GM23248 (cell line): ENCODE measurements around the gene MEGF6. TPM values are rescaled to one million over a fixed set of nuclear protein-coding genes. Genes with fewer than 3 reads are reported as not detected.

Source experiments
- DNase-seq: peaks from one replicate; pipeline ENCODE4 v3.0.0-alpha.2; 2015
- H2AFZ ChIP-seq: fragments of 200-600 bp; sonication (generic); 2 replicates; pipeline ENCODE4 v1.6.1; 2016; ENCODE audit warnings: antibody characterized with exemption
- H3F3A ChIP-seq: fragments of 200-600 bp; sonication (generic); 2 replicates; pipeline ENCODE4 v1.6.1; 2016; ENCODE audit warnings: mild to moderate bottlenecking, antibody characterized with exemption, mixed run types; ENCODE audit not compliant: insufficient read depth
- H3K27ac ChIP-seq: fragments of 200-600 bp; sonication (generic); 2 replicates; pipeline ENCODE4 v1.5.1; 2016; ENCODE audit warnings: mild to moderate bottlenecking
- H3K27me3 ChIP-seq: fragments of 200-600 bp; sonication (generic); replicated peaks from 2 replicates; pipeline ENCODE4 v1.6.1; 2016; ENCODE audit warnings: mild to moderate bottlenecking; ENCODE audit not compliant: insufficient read depth
- H3K36me3 ChIP-seq: fragments of 200-600 bp; sonication (generic); 2 replicates; pipeline ENCODE4 v1.6.1; 2016; ENCODE audit warnings: low read depth, mild to moderate bottlenecking
- H3K4me1 ChIP-seq: fragments of 200-600 bp; sonication (generic); 2 replicates; pipeline ENCODE4 v1.6.1; 2016; ENCODE audit warnings: mild to moderate bottlenecking; ENCODE audit not compliant: insufficient read depth
- H3K4me2 ChIP-seq: fragments of 200-600 bp; sonication (generic); one replicate; pipeline ENCODE4 v1.6.1; 2016; ENCODE audit warnings: mild to moderate bottlenecking; ENCODE audit not compliant: unreplicated experiment
- H3K4me3 ChIP-seq: fragments of 200-600 bp; sonication (generic); 2 replicates; pipeline ENCODE4 v1.5.1; 2016; ENCODE audit warnings: mild to moderate bottlenecking
- H3K79me2 ChIP-seq: fragments of 200-600 bp; sonication (generic); 2 replicates; pipeline ENCODE4 v1.6.1; 2016; ENCODE audit warnings: mild to moderate bottlenecking; ENCODE audit not compliant: insufficient read depth
- H3K9ac ChIP-seq: fragments of 200-600 bp; sonication (generic); 2 replicates; pipeline ENCODE4 v1.6.1; 2016; ENCODE audit warnings: mild to moderate bottlenecking
- H3K9me2 ChIP-seq: fragments of 200-600 bp; sonication (generic); 2 replicates; pipeline ENCODE4 v1.6.1; 2016; ENCODE audit warnings: mixed run types, mild to moderate bottlenecking, moderate library complexity; ENCODE audit not compliant: insufficient read depth
- H3K9me3 ChIP-seq: fragments of 200-600 bp; sonication (generic); one replicate; pipeline ENCODE4 v1.6.1; 2017; ENCODE audit warnings: low read depth
- H4K20me1 ChIP-seq: fragments of 200-600 bp; sonication (generic); 2 replicates; pipeline ENCODE4 v1.6.0; 2016; ENCODE audit not compliant: insufficient read depth
- EZH2 ChIP-seq: fragments of 200-600 bp; sonication (generic); IDR thresholded peaks from 2 replicates; pipeline ENCODE4 v1.6.1; 2018; ENCODE audit warnings: antibody characterized with exemption, mild to moderate bottlenecking; ENCODE audit not compliant: insufficient read depth, poor library complexity, severe bottlenecking
- EZH2phosphoT487 ChIP-seq: fragments of 200-600 bp; sonication (generic); IDR thresholded peaks from 2 replicates; pipeline ENCODE4 v1.6.1; 2018; ENCODE audit warnings: antibody characterized with exemption, moderate library complexity, mild to moderate bottlenecking, low read depth; ENCODE audit not compliant: insufficient read depth
- WGBS, 2 experiments: methylation state at CpG; one replicate each; pipeline ENCODE4 v1.1.6; 2015 to 2017; ENCODE audit warnings: low lambda C conversion rate in 2 of 2, low coverage in 1 of 2; ENCODE audit errors: missing lambda C conversion rate in 2 of 2; 5-methylcytosine and 5-hydroxymethylcytosine counted together
- in situ Hi-C: fragments of 300-500 bp; cut with MboI; formaldehyde crosslinking; loops from 2 replicates; pipeline ENCODE4 v1.15.0; 2020
- polyA plus RNA-seq: library from polyadenylated mRNA; unstranded; fragments of >200 nt; fragmentation: Nextera tagmentation; extraction: Ambion mirVana; gene quantifications from 2 replicates; pipeline ENCODE4 v1.2.1, GENCODE V29; 2016
- total RNA-seq: library from RNA; depleted of rRNA; stranded (reverse); fragments of >200 nt; shearing (Covaris generic); gene quantifications from 2 replicates; pipeline ENCODE4 v1.2.3, GENCODE V29; 2014

Gene MEGF6
- total and polyA plus RNA-seq, 2 experiments from 2014 or later: 37.9 to 108 TPM

DNA sequence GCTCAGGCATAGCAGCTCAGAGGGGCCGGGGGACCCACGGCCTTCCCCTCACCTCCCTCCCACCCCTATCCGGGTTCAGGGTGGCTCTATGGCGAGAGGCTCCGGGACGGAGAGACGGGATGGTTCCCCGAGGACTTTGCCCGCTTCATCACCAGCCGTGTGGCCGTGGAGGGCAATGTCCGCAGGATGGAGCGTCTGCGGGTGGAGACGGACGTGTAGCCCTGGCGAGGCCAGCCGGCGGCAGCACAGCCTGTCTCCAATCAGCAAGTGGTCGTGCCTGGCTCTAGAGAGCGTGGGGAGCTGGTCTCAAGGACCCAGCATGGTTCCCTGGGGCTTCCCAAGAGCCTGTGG, 131.0 kb downstream of the MEGF6 start:
- Histone ChIP-seq H3K9ac (no peak overlapping the region), H3K27me3 (peaks cover 14% of the 10 kb centered on the region; the same call in 1 of the 2 replicates), H3K4me3 (no peak overlapping the region), H3F3A (no peaks in the 10 kb centered on the region), H3K27ac (no peak overlapping the region), H3K9me3 (no peaks in the 10 kb centered on the region), H3K36me3 (no peaks in the 10 kb centered on the region), H3K9me2 (no peaks in the 10 kb centered on the region), H3K79me2 (no peaks in the 10 kb centered on the region), H3K4me1 (no peaks in the 10 kb centered on the region), H4K20me1 (no peaks in the 10 kb centered on the region), H3K4me2 (no peak overlapping the region), H2AFZ (no peak overlapping the region)
- no peak for DNase-seq
- in situ Hi-C loops: loop anchor here (10.0 kb wide), 1 partner anchor 144 kb away; the partner anchor contains the start of gene TPRG1L
- 20 to 28% methylated on average over 15 to 21 of the region's 21 CpGs for WGBS, 2 experiments
- TF ChIP-seq EZH2phosphoT487: no peak
- no peak for TF ChIP-seq EZH2

DNA sequence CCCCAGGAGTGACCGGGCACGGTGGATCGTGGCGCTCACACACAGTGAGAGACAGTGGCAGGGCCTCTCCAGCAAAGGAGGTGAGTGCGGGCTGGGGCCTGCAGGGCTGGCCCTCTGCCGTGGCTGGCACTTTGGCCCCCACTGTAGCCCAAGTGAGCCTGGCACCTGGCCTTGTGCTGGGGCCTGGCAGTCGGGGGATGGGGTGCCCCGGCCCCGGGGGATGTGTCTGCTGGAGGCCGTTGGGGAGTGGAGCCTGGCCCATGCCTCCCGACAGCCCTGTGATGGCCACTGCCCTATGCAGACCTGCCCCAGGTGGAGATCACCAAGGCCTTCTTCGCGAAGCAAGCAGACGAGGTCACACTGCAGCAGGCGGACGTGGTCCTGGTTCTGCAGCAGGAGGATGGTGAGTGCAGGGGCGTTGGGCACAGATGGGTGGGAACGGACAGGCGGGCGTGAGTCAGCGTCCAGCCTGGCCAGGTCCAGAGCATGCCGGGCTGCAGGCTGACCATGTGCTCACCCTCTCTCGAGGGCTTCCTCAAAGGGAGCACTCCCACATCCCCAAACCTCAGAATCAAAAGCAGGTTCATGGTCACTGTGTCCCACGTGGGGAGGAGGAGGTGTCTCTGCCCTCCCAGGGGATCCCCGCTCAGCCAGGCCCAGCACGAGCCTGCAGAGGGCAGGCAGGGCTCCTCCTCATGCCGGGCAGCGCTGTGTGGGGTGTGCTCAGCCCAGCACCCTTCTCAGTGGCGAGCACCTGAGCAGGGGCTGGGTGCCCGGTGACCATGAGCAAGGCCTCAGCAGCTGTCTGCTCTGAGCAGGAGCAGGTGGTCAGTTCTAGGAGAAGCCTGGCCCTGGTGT, 131.6 kb downstream of the MEGF6 start:
- H3K9ac ChIP-seq: no peak overlapping the region
- no peaks in the 10 kb centered on the region for H3F3A ChIP-seq
- no peak overlapping the region for H3K4me3 ChIP-seq
- in situ Hi-C loops: loop anchor here (10.0 kb wide), 1 partner anchor 145 kb away; the partner anchor contains the start of gene TPRG1L
- no peaks in the 10 kb centered on the region for H3K9me3 ChIP-seq
- no peak for DNase-seq
- no peak for TF ChIP-seq EZH2
- no peak for TF ChIP-seq EZH2phosphoT487
- no peaks in the 10 kb centered on the region for H3K4me1 ChIP-seq
- H2AFZ ChIP-seq: no peak overlapping the region
- H3K27me3 ChIP-seq: peaks cover 14% of the 10 kb centered on the region; the same call in 1 of the 2 replicates
- no peaks in the 10 kb centered on the region for H3K79me2 ChIP-seq
- 53 to 55% methylated on average over 28 to 29 of the region's 30 CpGs for WGBS, 2 experiments
- H3K36me3 ChIP-seq: no peaks in the 10 kb centered on the region
- H4K20me1 ChIP-seq: no peaks in the 10 kb centered on the region
- H3K4me2 ChIP-seq: no peak overlapping the region
- no peak overlapping the region for H3K27ac ChIP-seq
- H3K9me2 ChIP-seq: no peaks in the 10 kb centered on the region

DNA sequence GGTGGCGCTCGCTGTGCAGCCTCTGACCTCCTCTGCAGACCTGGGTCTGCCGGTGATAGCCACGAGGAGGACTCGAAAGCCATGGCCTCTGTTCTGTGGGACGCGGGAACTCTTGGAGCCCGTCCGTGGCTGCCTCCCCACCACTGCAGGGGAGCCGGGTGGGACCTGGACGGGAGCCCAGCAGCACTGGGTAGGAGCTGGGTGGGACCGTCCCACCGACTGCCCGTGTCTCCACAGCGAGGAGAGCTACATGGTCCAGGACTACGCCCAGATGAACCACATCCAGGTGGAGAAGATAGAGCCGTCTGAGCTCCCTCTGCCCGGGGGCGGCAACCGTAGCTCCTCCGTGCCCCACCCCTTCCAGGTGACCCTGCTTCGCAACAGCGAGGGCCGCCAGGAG, 133.1 kb downstream of the MEGF6 start:
- DNase-seq: no peak
- no peak overlapping the region for H3K4me3 ChIP-seq
- no peaks in the 10 kb centered on the region; the same call in 1 of the 2 replicates for H3F3A ChIP-seq
- in situ Hi-C loops: no loop called here
- peaks cover 6% of the 10 kb centered on the region for H3K4me1 ChIP-seq
- WGBS, 2 experiments: 41 to 44% methylated on average over 22 to 23 of the region's 24 CpGs
- H3K4me2 ChIP-seq: no peak overlapping the region
- no peaks in the 10 kb centered on the region for H3K9me3 ChIP-seq
- no peak overlapping the region for H2AFZ ChIP-seq
- H3K27me3 ChIP-seq: peaks cover 14% of the 10 kb centered on the region; the same call in 1 of the 2 replicates
- H3K36me3 ChIP-seq: no peaks in the 10 kb centered on the region
- H3K27ac ChIP-seq: no peak overlapping the region
- TF ChIP-seq EZH2phosphoT487 (no peak), EZH2 (no peak)
- H3K9ac ChIP-seq: no peak overlapping the region
- no peaks in the 10 kb centered on the region for H3K9me2 ChIP-seq
- H3K79me2 ChIP-seq: no peaks in the 10 kb centered on the region
- no peaks in the 10 kb centered on the region for H4K20me1 ChIP-seq

DNA sequence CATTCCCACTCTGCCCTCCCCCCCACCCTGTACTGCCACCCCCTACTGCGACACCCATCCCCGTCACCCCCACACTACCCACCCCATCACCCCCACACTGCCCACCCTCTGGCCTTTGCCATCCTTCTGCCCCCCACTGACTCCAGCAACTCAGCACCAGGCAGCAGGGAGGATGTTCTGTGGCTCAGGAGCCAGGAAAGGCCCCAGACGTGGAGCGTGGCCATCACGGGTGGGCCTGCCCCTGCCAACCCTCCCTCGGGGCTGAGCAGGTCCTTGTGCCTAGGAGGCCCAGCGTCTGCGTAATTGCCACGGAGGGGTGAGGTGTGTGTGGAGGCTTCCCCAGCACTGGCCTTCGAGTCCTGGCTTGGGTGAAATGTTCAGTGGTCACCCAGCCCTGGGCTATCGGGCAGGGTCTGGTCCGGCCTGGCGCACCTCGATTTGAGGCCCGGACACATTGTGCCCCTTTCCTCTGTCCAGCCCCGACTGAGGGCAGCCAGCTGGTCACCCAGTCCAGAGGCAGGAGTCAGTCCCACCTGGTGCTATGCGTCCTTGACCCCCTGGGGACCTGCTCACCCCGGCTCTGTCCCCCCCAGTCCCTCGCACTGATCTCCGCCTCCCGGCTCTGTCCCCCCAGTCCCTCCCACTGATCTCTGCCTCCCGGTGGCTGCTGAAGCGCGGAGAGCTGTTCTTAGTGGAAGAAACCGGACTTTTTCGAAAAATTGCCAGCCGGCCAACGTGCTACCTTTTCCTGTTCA, 133.9 kb downstream of the MEGF6 start:
- Histone ChIP-seq H3K36me3 (no peaks in the 10 kb centered on the region), H3K27ac (no peak overlapping the region), H4K20me1 (no peaks in the 10 kb centered on the region), H3K4me1 (peaks cover 9% of the 10 kb centered on the region), H3K4me3 (no peak overlapping the region), H3K79me2 (no peaks in the 10 kb centered on the region), H3F3A (no peaks in the 10 kb centered on the region; the same call in 1 of the 2 replicates), H3K9me2 (no peaks in the 10 kb centered on the region), H3K9me3 (no peaks in the 10 kb centered on the region), H2AFZ (no peak overlapping the region), H3K27me3 (peaks cover 14% of the 10 kb centered on the region; the same call in 1 of the 2 replicates), H3K4me2 (no peak overlapping the region), H3K9ac (no peak overlapping the region)
- no peak for TF ChIP-seq EZH2phosphoT487
- no peak for TF ChIP-seq EZH2
- peak; percentile 33 for DNase-seq
- in situ Hi-C loops: no loop called here
- 27 to 29% methylated on average over 23 to 27 of the region's 28 CpGs for WGBS, 2 experiments
